Fibroblast of lung (primary cell): ENCODE results near the gene ABCG4.

Source experiments
- EZH2 ChIP-seq: IDR thresholded peaks from 2 replicates; pipeline ENCODE4 v1.5.1; 2012; ENCODE audit warnings: low read length, control low read depth, mild to moderate bottlenecking; ENCODE audit errors: missing control alignments
- TF ChIP-seq, protein P1 (sequence below), 2 donors: IDR thresholded peaks in 1 of 2; conservative IDR thresholded peaks in 1 of 2; 1 replicate in 1 of 2; 2 replicates in 1 of 2; pipeline ENCODE4 v1.5.1; 2011 to 2012; ENCODE audit warnings: low read length in 2 of 2, control low read depth in 1 of 2, inconsistent platforms in 1 of 2, low read depth in 1 of 2, mild to moderate bottlenecking in 1 of 2

DNA sequence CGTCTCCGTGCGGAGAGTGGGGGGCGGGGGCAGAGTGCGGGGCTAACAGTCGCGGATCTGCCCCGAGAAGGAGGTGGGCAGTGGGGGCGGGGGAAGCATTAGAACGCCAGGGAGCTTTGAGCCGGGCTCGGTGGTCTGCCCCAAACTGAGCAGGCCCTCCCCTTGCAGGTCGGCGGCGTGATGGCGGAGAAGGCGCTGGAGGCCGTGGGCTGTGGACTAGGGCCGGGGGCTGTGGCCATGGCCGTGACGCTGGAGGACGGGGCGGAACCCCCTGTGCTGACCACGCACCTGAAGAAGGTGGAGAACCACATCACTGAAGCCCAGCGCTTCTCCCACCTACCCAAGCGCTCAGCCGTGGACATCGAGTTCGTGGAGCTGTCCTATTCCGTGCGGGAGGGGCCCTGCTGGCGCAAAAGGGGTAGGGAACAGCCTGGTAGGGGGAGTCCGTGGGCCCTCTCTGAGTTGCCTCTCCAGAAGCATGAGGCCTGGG lies 979 bp downstream of the ABCG4 start:
- TF ChIP-seq, protein P1, sequence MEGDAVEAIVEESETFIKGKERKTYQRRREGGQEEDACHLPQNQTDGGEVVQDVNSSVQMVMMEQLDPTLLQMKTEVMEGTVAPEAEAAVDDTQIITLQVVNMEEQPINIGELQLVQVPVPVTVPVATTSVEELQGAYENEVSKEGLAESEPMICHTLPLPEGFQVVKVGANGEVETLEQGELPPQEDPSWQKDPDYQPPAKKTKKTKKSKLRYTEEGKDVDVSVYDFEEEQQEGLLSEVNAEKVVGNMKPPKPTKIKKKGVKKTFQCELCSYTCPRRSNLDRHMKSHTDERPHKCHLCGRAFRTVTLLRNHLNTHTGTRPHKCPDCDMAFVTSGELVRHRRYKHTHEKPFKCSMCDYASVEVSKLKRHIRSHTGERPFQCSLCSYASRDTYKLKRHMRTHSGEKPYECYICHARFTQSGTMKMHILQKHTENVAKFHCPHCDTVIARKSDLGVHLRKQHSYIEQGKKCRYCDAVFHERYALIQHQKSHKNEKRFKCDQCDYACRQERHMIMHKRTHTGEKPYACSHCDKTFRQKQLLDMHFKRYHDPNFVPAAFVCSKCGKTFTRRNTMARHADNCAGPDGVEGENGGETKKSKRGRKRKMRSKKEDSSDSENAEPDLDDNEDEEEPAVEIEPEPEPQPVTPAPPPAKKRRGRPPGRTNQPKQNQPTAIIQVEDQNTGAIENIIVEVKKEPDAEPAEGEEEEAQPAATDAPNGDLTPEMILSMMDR (conservative IDR thresholded peaks at IDR 0.05 in 1 of 2, IDR thresholded peaks at IDR 0.05 in 1 of 2; ENCODE audit: low read depth in 1 of 2, low read length in 2 of 2), result no peak
- TF ChIP-seq EZH2, result no peak
